Measurements from ENCODE around the gene PRR5L. TPM values are rescaled to one million over a fixed set of nuclear protein-coding genes. Genes with fewer than 3 reads are reported as not detected.

The PRR5L gene
- total and polyA plus RNA-seq, 2 donors (not counting 1 experiment from before 2014, with no cell fraction given), result 4.0 to 5.9 TPM

- Histone ChIP-seq H2AFZ (ENCODE audit: insufficient read depth, low read depth, low read length, poor library complexity, severe bottlenecking) (no peak overlapping the region), H3K4me2 (replicated peaks; ENCODE audit: low read depth, low read length, poor library complexity, severe bottlenecking) (no peak overlapping the region), H3K9me3 (ENCODE audit: control extremely low read depth in 1 of 3, control insufficient read depth in 2 of 3, insufficient read depth in 1 of 3, low read length in 2 of 3) (peaks cover 0 to 8% (median 7%) of the 10 kb centered on the region in 3 donors), H3K9ac (ENCODE audit: low read length) (no peak overlapping the region), H3K4me3 (ENCODE audit: control extremely low read depth in 1 of 5, extremely low read depth in 1 of 5, insufficient read depth in 1 of 5, low read depth in 2 of 5, low read length in 4 of 5) (no peak overlapping the region), H3K27ac (ENCODE audit: low read length in 2 of 2) (no peak overlapping the region), H3K4me1 (ENCODE audit: control insufficient read depth in 2 of 2, insufficient read depth in 2 of 2, low read length in 2 of 2) (peaks cover 0 to 4% of the 10 kb centered on the region in 2 donors), H3K27me3 (replicated peaks in 1 of 4; ENCODE audit: control extremely low read depth in 1 of 4, control insufficient read depth in 3 of 4, insufficient read depth in 4 of 4, low read length in 3 of 4) (peaks cover 0 to 3% (median 0%) of the 10 kb centered on the region in 4 experiments), H3K36me3 (replicated peaks in 1 of 2; ENCODE audit: control extremely low read depth in 1 of 2, control insufficient read depth in 1 of 2, extremely low read depth in 1 of 2, insufficient read depth in 2 of 2, low read length in 1 of 2) (no peaks in the 10 kb centered on the region), H4K20me1 (ENCODE audit: control insufficient read depth, insufficient read depth, low read length, poor library complexity, severe bottlenecking) (no peaks in the 10 kb centered on the region), H3K79me2 (ENCODE audit: control insufficient read depth, insufficient read depth, low read length) (no peaks in the 10 kb centered on the region)
- H3K4me3 Mint-ChIP-seq, result no peak overlapping the region
- intact Hi-C loops (cut with micrococcal nuclease), result no loop called here
- no peaks in the 10 kb centered on the region for H3K27me3 Mint-ChIP-seq
- no peaks in the 10 kb centered on the region for H3K4me1 Mint-ChIP-seq
- 83% methylated on average over 2 of the region's 5 CpGs for WGBS (ENCODE audit: insufficient coverage)
- ATAC-seq (ENCODE audit: low read depth), result no peak
- H3K9me3 Mint-ChIP-seq (ENCODE audit: insufficient read depth), result no peaks in the 10 kb centered on the region
- no peak overlapping the region for H3K27ac Mint-ChIP-seq
- TF ChIP-seq EZH2 (IDR thresholded peaks at IDR 0.05; ENCODE audit: borderline replicate concordance, insufficient read depth, low read depth, low read length, poor library complexity, severe bottlenecking) (no peak), CTCF (IDR thresholded peaks at IDR 0.05) (no peak)
- DNase-seq, result no peak
- ChIA-PET CTCF (no interaction called here), POLR2A (no interaction called here)
Observed at GRCh38 chr11:36438126-36438525, 142.0 kb downstream of the PRR5L start.

- Mint-ChIP-seq H3K27me3 (no peaks in the 10 kb centered on the region), H3K27ac (no peak overlapping the region), H3K4me3 (no peak overlapping the region), H3K9me3 (ENCODE audit: insufficient read depth) (no peaks in the 10 kb centered on the region), H3K4me1 (no peaks in the 10 kb centered on the region)
- H3K36me3 ChIP-seq (replicated peaks in 1 of 2; ENCODE audit: control extremely low read depth in 1 of 2, control insufficient read depth in 1 of 2, extremely low read depth in 1 of 2, insufficient read depth in 2 of 2, low read length in 1 of 2), result no peaks in the 10 kb centered on the region
- H3K4me3 ChIP-seq (ENCODE audit: control extremely low read depth in 1 of 5, extremely low read depth in 1 of 5, insufficient read depth in 1 of 5, low read depth in 2 of 5, low read length in 4 of 5), result no peak overlapping the region
- H3K79me2 ChIP-seq (ENCODE audit: control insufficient read depth, insufficient read depth, low read length), result no peaks in the 10 kb centered on the region
- peaks cover 0 to 3% (median 0%) of the 10 kb centered on the region in 4 experiments for H3K27me3 ChIP-seq (replicated peaks in 1 of 4; ENCODE audit: control extremely low read depth in 1 of 4, control insufficient read depth in 3 of 4, insufficient read depth in 4 of 4, low read length in 3 of 4)
- no peak overlapping the region for H3K27ac ChIP-seq (ENCODE audit: low read length in 2 of 2)
- ATAC-seq (ENCODE audit: low read depth) (no peak), DNase-seq (no peak)
- peaks cover 0 to 8% (median 7%) of the 10 kb centered on the region in 3 donors for H3K9me3 ChIP-seq (ENCODE audit: control extremely low read depth in 1 of 3, control insufficient read depth in 2 of 3, insufficient read depth in 1 of 3, low read length in 2 of 3)
- H3K4me1 ChIP-seq (ENCODE audit: control insufficient read depth in 2 of 2, insufficient read depth in 2 of 2, low read length in 2 of 2), result peaks cover 0 to 4% of the 10 kb centered on the region in 2 donors
- H2AFZ ChIP-seq (ENCODE audit: insufficient read depth, low read depth, low read length, poor library complexity, severe bottlenecking), result no peak overlapping the region
- no peaks in the 10 kb centered on the region for H4K20me1 ChIP-seq (ENCODE audit: control insufficient read depth, insufficient read depth, low read length, poor library complexity, severe bottlenecking)
- 9% methylated on average over 1 of the region's 2 CpGs for WGBS (ENCODE audit: insufficient coverage)
- no peak overlapping the region for H3K9ac ChIP-seq (ENCODE audit: low read length)
- intact Hi-C loops (cut with micrococcal nuclease), result no loop called here
- no peak overlapping the region for H3K4me2 ChIP-seq (replicated peaks; ENCODE audit: low read depth, low read length, poor library complexity, severe bottlenecking)
- ChIA-PET POLR2A (no interaction called here), CTCF (no interaction called here)
- TF ChIP-seq EZH2 (IDR thresholded peaks at IDR 0.05; ENCODE audit: borderline replicate concordance, insufficient read depth, low read depth, low read length, poor library complexity, severe bottlenecking), result no peak
- no peak for TF ChIP-seq CTCF (IDR thresholded peaks at IDR 0.05)
Observed at GRCh38 chr11:36441610-36442208, 145.6 kb downstream of the PRR5L start.
